Neural progenitor cell (in vitro differentiated cells): Measurements from ENCODE around the gene SHBG. TPM values are rescaled to one million over a fixed set of nuclear protein-coding genes. Genes with fewer than 3 reads are reported as not detected.

ENCODE experiments used
- DNase-seq: peaks from one replicate; pipeline ENCODE4 v3.0.0-alpha.2; 2016; ENCODE audit warnings: low spot score
- H2AFZ ChIP-seq: fragments of 200-600 bp; sonication (generic); replicated peaks from 2 replicates; pipeline ENCODE4 v1.6.1; 2016; ENCODE audit warnings: antibody characterized with exemption
- H3F3A ChIP-seq: fragments of 200-600 bp; sonication (generic); 2 replicates; pipeline ENCODE4 v1.6.1; 2016; ENCODE audit warnings: antibody characterized with exemption, low read depth
- H3K27ac ChIP-seq: fragments of 200-600 bp; sonication (generic); 2 replicates; pipeline ENCODE4 v1.5.1; 2016; ENCODE audit warnings: mild to moderate bottlenecking
- H3K27me3 ChIP-seq: fragments of 200-600 bp; sonication (generic); 2 replicates; pipeline ENCODE4 v1.6.1; 2016; ENCODE audit warnings: mild to moderate bottlenecking, moderate library complexity
- H3K36me3 ChIP-seq: fragments of 200-600 bp; sonication (generic); 2 replicates; pipeline ENCODE4 v1.5.1; 2016
- H3K4me1 ChIP-seq: fragments of 200-600 bp; sonication (generic); 2 replicates; pipeline ENCODE4 v1.6.1; 2016; ENCODE audit warnings: mixed run types
- H3K4me2 ChIP-seq: fragments of 200-600 bp; sonication (generic); 2 replicates; pipeline ENCODE4 v1.6.1; 2016
- H3K4me3 ChIP-seq: fragments of 200-600 bp; sonication (generic); 2 replicates; pipeline ENCODE4 v1.5.1; 2016
- H3K79me2 ChIP-seq: fragments of 200-600 bp; sonication (generic); 2 replicates; pipeline ENCODE4 v1.6.1; 2016; ENCODE audit warnings: low read depth
- H3K9ac ChIP-seq: fragments of 200-600 bp; sonication (generic); 2 replicates; pipeline ENCODE4 v1.6.1; 2016
- H3K9me3 ChIP-seq: fragments of 200-600 bp; sonication (generic); 2 replicates; pipeline ENCODE4 v1.5.1; 2016; ENCODE audit warnings: low read depth
- H4K20me1 ChIP-seq: fragments of 200-600 bp; sonication (generic); 2 replicates; pipeline ENCODE4 v1.6.1; 2016; ENCODE audit warnings: low read depth
- H3K27ac Mint-ChIP-seq: 3 replicates; pipeline ENCODE4 v1.8.0; 2021; ENCODE audit warnings: mixed read lengths
- H3K27me3 Mint-ChIP-seq: 2 replicates; pipeline ENCODE4 v1.8.0; 2022; ENCODE audit warnings: low read depth, mild to moderate bottlenecking, inconsistent platforms, moderate library complexity, mixed read lengths; ENCODE audit not compliant: insufficient read depth
- H3K36me3 Mint-ChIP-seq: 3 replicates; pipeline ENCODE4 v1.8.0; 2021; ENCODE audit warnings: mixed read lengths
- H3K4me1 Mint-ChIP-seq: 3 replicates; pipeline ENCODE4 v1.8.0; 2021; ENCODE audit warnings: mixed read lengths
- H3K4me3 Mint-ChIP-seq: 3 replicates; pipeline ENCODE4 v1.8.0; 2021; ENCODE audit warnings: mild to moderate bottlenecking, moderate library complexity, mixed read lengths
- H3K9me3 Mint-ChIP-seq: 3 replicates; pipeline ENCODE4 v1.8.0; 2020; ENCODE audit warnings: mixed read lengths
- EZH2 ChIP-seq: fragments of 200-600 bp; sonication (generic); IDR thresholded peaks from 2 replicates; pipeline ENCODE4 v1.6.1; 2017; ENCODE audit warnings: antibody characterized with exemption, mild to moderate bottlenecking, moderate library complexity
- EZH2phosphoT487 ChIP-seq: fragments of 200-600 bp; sonication (generic); IDR thresholded peaks from 2 replicates; pipeline ENCODE4 v1.6.1; 2017; ENCODE audit warnings: antibody characterized with exemption
- total RNA-seq: library from RNA; depleted of rRNA; stranded (reverse); fragments of >200 nt; gene quantifications from 2 replicates; pipeline ENCODE4 v1.2.3, GENCODE V29; 2015; ENCODE audit warnings: low replicate concordance
- TF ChIP-seq, protein P1 (sequence below): fragments of 200-600 bp; sonication (generic); IDR thresholded peaks from 2 replicates; pipeline ENCODE4 v1.5.1; 2017; ENCODE audit warnings: antibody characterized with exemption, mild to moderate bottlenecking

Gene SHBG
- total RNA-seq, 1 donor from 2014 or later: not detected

- Histone ChIP-seq H3K9me3 (no peaks in the 10 kb centered on the region), H3K4me2 (no peak overlapping the region), H3F3A (peaks cover 6% of the 10 kb centered on the region), H3K27me3 (no peaks in the 10 kb centered on the region), H3K4me1 (no peaks in the 10 kb centered on the region), H4K20me1 (no peaks in the 10 kb centered on the region), H3K4me3 (no peak overlapping the region), H3K36me3 (peaks cover 5% of the 10 kb centered on the region), H3K79me2 (no peaks in the 10 kb centered on the region), H3K9ac (no peak overlapping the region), H2AFZ (no peak overlapping the region), H3K27ac (no peak overlapping the region)
- no peak overlapping the region for H3K4me3 Mint-ChIP-seq
- peaks cover 26% of the 10 kb centered on the region for H3K36me3 Mint-ChIP-seq
- no peak overlapping the region for H3K27ac Mint-ChIP-seq
- H3K4me1 Mint-ChIP-seq: no peaks in the 10 kb centered on the region
- no peak for DNase-seq
- H3K9me3 Mint-ChIP-seq: peaks cover 3% of the 10 kb centered on the region
- TF ChIP-seq EZH2 (no peak), EZH2phosphoT487 (no peak)
- TF ChIP-seq, protein P1, sequence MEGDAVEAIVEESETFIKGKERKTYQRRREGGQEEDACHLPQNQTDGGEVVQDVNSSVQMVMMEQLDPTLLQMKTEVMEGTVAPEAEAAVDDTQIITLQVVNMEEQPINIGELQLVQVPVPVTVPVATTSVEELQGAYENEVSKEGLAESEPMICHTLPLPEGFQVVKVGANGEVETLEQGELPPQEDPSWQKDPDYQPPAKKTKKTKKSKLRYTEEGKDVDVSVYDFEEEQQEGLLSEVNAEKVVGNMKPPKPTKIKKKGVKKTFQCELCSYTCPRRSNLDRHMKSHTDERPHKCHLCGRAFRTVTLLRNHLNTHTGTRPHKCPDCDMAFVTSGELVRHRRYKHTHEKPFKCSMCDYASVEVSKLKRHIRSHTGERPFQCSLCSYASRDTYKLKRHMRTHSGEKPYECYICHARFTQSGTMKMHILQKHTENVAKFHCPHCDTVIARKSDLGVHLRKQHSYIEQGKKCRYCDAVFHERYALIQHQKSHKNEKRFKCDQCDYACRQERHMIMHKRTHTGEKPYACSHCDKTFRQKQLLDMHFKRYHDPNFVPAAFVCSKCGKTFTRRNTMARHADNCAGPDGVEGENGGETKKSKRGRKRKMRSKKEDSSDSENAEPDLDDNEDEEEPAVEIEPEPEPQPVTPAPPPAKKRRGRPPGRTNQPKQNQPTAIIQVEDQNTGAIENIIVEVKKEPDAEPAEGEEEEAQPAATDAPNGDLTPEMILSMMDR: no peak
- H3K27me3 Mint-ChIP-seq: peaks cover 5% of the 10 kb centered on the region
Observed at GRCh38 chr17:7668482-7668881, 38.5 kb downstream of the SHBG start.

DNA sequence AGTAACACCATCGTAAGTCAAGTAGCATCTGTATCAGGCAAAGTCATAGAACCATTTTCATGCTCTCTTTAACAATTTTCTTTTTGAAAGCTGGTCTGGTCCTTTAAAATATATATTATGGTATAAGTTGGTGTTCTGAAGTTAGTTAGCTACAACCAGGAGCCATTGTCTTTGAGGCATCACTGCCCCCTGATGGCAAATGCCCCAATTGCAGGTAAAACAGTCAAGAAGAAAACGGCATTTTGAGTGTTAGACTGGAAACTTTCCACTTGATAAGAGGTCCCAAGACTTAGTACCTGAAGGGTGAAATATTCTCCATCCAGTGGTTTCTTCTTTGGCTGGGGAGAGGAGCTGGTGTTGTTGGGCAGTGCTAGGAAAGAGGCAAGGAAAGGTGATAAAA lies 43.3 kb downstream of the SHBG start:
- Histone ChIP-seq H3F3A (no peaks in the 10 kb centered on the region), H2AFZ (no peak overlapping the region), H3K27ac (no peak overlapping the region), H3K4me2 (no peak overlapping the region), H4K20me1 (peaks cover 16% of the 10 kb centered on the region), H3K9ac (no peak overlapping the region), H3K9me3 (peaks cover 4% of the 10 kb centered on the region), H3K36me3 (peaks cover 11% of the 10 kb centered on the region), H3K79me2 (peaks cover 15% of the 10 kb centered on the region), H3K27me3 (no peaks in the 10 kb centered on the region), H3K4me1 (peaks cover 16% of the 10 kb centered on the region), H3K4me3 (no peak overlapping the region)
- DNase-seq: peak; percentile 34
- peaks cover 9% of the 10 kb centered on the region for H3K4me1 Mint-ChIP-seq
- no peak overlapping the region for H3K27ac Mint-ChIP-seq
- TF ChIP-seq EZH2phosphoT487: no peak
- TF ChIP-seq EZH2: no peak
- TF ChIP-seq, protein P1: peak; percentile 56
- peaks cover 47% of the 10 kb centered on the region for H3K36me3 Mint-ChIP-seq
- H3K4me3 Mint-ChIP-seq: no peak overlapping the region
- H3K9me3 Mint-ChIP-seq: peaks cover 8% of the 10 kb centered on the region
- H3K27me3 Mint-ChIP-seq: peaks cover 9% of the 10 kb centered on the region

DNA sequence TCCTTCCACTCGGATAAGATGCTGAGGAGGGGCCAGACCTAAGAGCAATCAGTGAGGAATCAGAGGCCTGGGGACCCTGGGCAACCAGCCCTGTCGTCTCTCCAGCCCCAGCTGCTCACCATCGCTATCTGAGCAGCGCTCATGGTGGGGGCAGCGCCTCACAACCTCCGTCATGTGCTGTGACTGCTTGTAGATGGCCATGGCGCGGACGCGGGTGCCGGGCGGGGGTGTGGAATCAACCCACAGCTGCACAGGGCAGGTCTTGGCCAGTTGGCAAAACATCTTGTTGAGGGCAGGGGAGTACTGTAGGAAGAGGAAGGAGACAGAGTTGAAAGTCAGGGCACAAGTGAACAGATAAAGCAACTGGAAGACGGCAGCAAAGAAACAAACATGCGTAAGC lies 45.0 kb downstream of the SHBG start:
- H3K4me3 Mint-ChIP-seq: no peak overlapping the region
- Histone ChIP-seq H3K4me3 (no peak overlapping the region), H3K9me3 (peaks cover 4% of the 10 kb centered on the region), H3K27ac (no peak overlapping the region), H3K79me2 (peaks cover 32% of the 10 kb centered on the region), H3K36me3 (peaks cover 11% of the 10 kb centered on the region), H3K4me1 (peaks cover 16% of the 10 kb centered on the region), H3F3A (no peaks in the 10 kb centered on the region), H3K9ac (no peak overlapping the region), H3K27me3 (no peaks in the 10 kb centered on the region), H4K20me1 (peaks cover 19% of the 10 kb centered on the region), H3K4me2 (no peak overlapping the region), H2AFZ (no peak overlapping the region)
- peaks cover 9% of the 10 kb centered on the region for H3K4me1 Mint-ChIP-seq
- peaks cover 8% of the 10 kb centered on the region for H3K9me3 Mint-ChIP-seq
- H3K36me3 Mint-ChIP-seq: peaks cover 45% of the 10 kb centered on the region
- DNase-seq: no peak
- TF ChIP-seq EZH2phosphoT487 (no peak), EZH2 (no peak)
- TF ChIP-seq, protein P1: no peak
- H3K27ac Mint-ChIP-seq: no peak overlapping the region
- H3K27me3 Mint-ChIP-seq: peaks cover 5% of the 10 kb centered on the region
